PC-3 (cell line): ENCODE data around the gene PLK4.
"Not testable (repeated sequence)": the region's sequence is repeated elsewhere in the genome, so short reads cannot be mapped to it uniquely, and the experiment has no call there.

Experiments used
- CTCF ChIP-seq: fragments of 300-600 bp; sonication (generic); conservative IDR thresholded peaks from 2 replicates; pipeline ENCODE4 v1.5.1; 2017; ENCODE audit warnings: antibody characterized with exemption, low read depth, mild to moderate bottlenecking, low read length
- EZH2 ChIP-seq: fragments of 300-600 bp; sonication (generic); IDR thresholded peaks from one replicate; pipeline ENCODE4 v1.6.1; 2017; ENCODE audit warnings: antibody characterized with exemption, mild to moderate bottlenecking, low read length; ENCODE audit not compliant: unreplicated experiment

DNA sequence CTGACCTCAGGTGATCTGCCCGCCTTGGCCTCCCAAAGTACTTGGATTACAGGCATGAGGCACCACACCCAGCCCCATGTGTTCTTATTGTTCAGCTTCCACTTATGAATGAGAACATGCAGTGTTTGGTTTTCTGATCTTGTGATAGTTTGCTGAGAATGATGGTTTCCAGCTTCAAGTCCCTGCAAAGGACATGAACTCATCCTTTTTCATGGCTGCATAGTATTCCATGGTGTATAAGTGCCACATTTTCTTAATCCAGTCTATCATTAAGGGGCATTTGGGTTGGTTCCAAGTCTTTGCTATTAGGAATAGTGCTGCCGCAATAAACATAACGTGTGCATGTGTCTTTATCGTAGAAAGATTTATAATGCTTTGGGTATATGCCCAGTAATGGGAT lies 19.0 kb downstream of the PLK4 start:
- TF ChIP-seq CTCF, EZH2: not testable (repeated sequence)
